Muscle of back (tissue), 11 donors: ENCODE data around the gene DNMT3B. TPM values are rescaled to one million over a fixed set of nuclear protein-coding genes. Genes with fewer than 3 reads are reported as not detected.
"Not testable (repeated sequence)": the region's sequence is repeated elsewhere in the genome, so short reads cannot be mapped to it uniquely, and the experiment has no call there.

ENCODE experiments used
- DNase-seq, 3 donors: peaks; one replicate each; pipeline versions ENCODE4 v3.0.0 to v3.0.0-alpha.2; 2013
- polyA plus RNA-seq, 10 donors: library from polyadenylated mRNA; unstranded; fragments of 120-200 nt; gene quantifications; one replicate each; pipeline ENCODE4 v1.2.1, GENCODE V29; 2013; ENCODE audit not compliant: insufficient read length in 10 of 10

The DNMT3B gene
- polyA plus RNA-seq, 10 donors, result 2.8 to 4.9 (median 3.7) TPM

DNA sequence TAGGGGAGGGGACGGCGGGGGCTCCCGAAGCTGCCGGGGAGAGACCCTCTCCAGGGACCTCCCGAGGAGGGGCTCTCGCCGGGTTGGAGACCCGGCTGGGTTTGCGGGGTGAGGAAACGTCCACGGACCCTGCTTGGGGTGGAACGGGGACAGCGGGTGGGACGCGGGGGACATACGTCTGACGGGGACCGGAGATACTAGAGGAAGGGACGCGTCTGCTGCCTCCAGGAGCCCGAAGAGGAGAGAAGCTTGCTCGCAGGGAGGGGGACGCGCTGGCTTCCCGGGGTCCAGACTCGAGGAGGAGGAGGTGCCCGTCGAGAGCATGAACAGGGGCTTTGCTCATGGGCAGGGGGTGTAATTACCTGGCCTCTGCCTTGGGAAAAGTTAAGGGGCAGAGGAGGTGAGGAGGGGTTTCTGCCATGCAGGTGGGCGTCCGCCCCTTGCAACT is 593 bp downstream of the DNMT3B start:
- DNase-seq, result peak in 1 of 3 donors; percentile 55

DNA sequence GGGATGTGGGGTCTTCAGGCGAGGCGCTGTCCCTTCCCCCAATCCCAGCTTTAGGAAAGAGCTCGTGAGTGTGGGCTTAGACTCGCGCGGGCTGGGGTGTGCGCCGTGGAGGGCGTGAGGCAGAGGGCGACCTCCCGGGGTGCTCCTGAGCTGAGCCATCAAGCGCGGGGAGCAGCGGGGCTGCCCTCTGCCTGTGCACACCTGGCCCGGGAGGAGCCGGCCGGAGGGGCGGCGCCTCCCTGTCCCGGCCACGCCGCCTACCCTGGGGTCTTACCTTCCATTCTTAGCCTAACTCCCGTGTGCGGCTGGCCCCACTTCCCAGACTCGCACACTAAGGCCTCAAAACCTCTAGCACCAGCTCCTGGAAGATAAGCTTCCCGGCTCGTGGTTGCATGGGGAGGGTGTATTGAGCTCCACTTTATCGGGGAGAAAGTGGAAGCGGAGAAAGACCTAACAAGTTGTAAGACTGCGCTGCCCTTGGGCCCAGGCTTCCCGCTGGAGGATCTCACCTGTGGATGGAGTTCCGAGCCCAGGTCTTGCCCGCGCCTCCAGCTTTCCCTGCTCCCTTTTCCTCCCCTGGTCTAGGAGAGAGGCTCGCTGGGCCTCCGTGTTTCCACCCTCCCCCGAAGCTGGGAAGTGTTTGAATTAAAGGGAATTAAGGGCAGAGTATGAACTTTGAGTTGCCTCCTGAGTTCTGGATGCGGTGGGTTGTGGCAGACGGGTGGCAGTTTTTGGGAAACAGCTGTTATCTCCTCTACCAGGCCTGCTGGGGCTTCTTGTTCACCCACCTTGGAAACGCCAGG is 1.2 kb downstream of the DNMT3B start:
- no peak for DNase-seq

DNA sequence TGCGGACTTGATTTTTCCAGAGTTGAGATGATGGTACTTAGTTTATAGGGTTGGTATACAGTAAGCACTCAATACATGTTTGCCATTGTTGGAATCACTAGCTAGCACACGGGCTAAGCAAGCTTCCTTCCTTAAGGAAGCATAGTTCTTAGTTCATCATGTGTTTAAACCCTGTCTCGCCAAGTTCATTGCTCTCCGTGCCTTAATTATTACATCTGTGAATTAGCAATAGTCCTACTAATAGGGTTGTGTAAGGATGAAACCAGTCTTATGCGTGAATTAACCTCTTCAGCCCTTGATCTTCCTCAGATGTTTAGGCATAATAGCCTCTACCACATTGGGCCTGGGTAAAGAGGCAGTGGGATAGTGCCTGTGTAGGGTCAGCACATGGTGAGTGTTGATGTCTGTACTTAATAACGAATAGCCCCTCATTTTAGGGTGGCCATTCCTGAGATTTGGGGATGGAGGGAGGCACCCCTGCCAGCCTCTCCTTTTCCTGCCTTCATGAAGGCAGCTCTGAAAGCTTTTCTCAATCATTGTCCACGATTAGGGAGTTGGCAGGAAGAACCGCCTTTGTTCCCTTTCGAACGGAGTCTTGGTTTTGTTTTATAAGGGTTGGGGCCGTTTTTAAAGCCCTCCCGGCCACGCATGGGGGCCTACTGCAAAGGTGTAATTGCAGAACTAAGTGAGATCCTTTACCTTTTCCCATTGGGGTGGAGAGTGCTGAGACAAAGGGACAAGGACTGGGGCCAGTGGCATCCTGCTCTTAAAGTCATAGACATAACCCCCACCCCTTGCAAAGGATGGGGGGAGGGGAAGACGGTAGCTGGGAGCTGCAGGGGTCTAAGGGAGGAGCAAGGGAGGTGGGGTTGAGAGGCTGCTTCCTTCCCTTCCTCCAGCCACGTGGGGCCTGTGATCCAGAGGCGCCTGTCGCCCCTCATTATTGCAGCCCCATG is 2.1 kb downstream of the DNMT3B start:
- DNase-seq, result no peak

DNA sequence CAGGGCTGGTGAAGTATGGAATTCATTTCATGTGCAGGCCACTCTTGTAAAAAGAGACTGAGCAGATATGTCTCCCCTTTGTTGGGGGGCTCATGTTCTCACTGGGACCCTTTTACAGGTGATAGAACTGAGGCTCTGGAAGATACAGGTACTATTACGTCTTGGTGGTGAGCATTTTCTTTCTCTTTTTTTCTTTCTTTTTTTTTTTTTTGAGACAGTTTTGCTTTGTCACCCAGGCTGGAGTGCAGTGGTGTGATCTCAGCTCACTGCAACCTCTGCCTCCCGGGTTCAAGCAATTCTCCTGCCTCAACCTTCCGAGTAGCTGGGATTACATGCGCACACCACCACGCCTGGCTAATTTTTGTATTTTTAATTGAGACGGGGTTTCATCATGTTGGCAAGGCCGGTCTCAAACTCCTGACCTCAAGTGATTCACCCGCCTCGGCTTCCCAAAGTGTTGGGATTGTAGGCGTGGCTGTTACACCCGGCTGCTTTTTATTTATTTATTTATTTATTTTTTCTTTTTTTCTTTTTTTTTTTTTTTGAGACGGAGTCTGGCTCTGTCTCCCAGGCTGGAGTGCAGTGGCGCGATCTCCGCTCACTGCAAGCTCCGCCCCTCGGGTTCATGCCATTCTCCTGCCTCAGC is 3.2 kb downstream of the DNMT3B start:
- not testable (repeated sequence) for DNase-seq

DNA sequence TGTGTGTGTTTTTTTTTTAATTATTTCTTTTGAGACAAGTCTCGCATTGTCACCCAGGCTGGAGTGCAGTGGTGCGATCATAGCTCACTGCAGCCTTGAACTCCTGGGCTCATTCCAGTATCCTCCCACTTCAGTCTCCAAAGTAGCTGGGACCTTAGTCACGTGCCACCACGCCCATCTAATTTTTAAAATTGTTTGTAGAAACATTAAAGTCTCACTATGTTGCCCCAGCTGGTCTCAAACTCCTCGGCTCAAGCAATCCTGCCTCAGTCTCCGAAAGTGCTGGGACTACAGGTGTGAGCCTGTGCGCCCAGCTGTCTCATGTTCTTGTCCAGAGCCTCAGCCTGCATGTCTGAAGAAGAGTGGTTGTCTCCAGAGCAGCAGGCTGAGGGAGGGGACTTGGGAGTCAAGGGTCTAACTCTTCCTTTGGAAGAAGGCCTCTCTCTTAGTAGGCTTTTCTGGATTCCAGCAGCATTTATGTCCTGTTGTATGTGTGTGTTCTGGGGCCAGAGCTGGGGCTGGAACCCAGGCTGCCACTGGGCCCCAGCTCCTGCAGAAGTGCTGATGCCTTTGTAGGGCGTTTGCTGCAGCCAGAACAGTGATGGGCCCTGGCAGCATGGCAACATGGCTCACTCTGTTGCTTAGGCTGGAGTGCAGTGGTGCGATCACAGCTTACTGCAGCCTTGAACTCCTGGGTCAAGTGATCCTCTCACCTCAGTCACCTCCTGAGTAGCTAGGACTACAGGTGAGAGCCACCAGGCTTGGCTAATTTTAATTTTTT is 5.4 kb downstream of the DNMT3B start:
- no peak for DNase-seq

DNA sequence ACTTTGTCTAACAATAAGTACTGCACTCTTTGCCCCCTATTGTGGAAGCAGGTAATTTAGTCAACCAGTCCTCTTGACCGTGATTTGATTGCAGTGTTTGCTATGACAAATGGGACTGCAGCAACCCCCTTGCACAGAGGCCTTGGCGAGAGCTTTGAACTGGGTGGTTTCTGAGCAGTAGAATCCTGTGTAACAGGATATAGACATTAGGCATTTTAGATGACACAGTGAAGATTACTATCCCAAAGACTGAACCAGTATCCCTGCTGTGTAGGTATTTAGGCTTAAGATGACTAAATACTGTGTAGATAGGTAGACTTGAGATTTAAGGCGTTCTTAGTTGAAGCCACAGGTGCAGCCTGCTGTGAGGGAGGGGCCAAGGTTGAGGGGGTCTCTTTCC is 9.9 kb downstream of the DNMT3B start:
- no peak for DNase-seq

DNA sequence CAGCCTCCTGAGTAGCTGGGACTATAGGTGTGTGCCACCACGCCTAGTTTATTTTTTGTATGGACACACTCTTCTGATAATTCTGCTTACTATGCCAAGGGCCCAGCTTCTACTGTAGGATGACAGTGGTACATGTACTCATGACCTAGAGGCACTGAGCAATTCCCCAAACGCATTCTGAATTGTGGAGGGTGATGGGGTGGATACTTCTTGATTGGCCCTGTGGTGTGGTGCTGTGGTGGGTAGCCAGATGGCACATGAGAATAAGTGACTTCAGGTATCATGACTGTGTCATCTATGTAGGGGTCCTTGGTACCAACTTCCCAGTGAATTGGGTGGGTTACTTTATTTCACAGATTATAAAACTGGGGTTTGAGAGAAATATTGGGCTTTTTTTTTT is 11.0 kb downstream of the DNMT3B start:
- no peak for DNase-seq

DNA sequence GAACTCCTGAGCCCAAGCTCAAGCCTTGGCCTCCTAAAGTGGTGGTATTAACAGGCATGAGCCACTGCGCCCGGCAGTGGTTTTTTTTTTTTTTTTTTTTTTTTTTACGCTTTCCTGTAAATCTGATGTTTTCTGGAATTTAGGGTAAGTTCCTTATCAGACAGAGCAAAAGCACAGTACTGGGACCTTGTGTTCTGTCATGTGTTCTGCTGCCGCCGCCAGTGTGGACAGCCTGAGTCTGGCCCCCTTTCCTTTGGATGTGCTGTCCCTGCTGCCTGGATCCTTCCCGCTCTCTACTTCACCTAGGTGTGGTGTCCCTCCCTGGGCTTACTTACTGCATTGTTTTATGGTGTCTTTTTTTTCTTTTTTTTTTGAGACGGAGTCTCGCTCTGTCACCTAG is 11.7 kb downstream of the DNMT3B start:
- no peak for DNase-seq

DNA sequence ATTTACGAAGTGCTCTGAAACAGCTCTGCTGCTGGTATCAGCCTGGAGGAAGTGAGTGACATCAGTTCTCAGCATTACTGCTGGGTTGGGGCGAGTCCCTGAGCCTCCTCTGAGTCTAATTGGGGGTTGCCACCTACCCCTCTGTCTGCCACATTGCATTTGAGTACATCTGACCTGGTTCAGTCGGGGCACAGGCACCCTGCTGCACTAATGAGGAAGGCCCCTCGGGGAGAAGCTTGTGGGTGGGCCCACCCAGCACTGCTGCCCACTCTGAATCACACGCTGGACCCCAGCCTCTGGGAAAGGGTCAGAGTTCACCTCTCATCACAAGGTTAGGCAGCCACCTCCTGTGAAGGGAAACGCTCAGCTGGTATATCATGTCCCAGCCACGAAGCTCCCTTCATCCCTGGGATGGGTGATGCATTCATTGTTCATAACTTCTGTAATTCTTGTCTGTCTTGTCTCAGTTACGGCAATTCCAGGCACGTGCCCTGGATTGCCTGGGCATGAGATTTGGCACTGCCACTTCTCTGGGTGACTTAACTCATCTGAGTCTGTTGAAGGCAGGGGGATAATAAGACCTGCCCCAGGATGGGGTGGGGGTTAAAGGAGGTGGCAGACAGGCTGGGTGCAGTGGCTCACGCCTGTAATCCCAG is 13.3 kb downstream of the DNMT3B start:
- DNase-seq, result no peak

DNA sequence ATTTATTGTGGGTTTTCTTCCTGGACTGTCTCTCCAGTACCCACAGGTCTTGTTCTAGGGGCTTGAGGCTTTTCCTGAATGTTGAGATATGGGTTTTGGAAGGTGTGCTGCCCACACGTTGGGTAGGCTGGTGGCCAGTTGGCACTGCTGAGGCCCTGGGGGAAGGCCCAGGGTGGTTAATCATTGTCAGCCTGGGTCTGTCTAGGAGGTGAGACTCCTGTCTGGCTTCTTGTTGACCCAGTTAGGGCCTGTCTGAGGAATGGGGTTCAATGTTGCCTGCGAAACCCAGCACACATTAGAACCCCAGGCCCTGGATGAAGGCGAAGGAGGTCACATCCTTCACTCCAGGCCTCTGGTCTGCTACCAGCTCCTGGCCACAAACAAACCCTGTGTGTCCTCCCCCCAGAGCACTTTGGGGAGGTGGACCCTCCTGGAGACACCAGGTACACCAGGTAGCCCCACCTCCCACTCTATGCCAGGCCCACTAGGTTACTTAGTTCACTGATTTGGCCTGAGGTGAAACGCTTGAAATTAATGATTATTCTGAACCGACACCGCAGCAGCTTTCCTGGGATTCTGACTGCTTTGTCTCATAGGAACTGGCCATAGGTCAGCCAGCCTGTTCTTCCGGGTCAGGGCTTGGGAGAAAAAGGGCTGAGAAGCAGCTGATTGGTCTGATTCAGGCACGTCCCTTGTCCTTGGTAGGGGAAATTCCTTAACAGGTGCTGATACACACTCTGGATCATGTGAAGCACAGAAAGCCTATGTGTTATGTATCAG is 15.2 kb downstream of the DNMT3B start:
- no peak for DNase-seq

DNA sequence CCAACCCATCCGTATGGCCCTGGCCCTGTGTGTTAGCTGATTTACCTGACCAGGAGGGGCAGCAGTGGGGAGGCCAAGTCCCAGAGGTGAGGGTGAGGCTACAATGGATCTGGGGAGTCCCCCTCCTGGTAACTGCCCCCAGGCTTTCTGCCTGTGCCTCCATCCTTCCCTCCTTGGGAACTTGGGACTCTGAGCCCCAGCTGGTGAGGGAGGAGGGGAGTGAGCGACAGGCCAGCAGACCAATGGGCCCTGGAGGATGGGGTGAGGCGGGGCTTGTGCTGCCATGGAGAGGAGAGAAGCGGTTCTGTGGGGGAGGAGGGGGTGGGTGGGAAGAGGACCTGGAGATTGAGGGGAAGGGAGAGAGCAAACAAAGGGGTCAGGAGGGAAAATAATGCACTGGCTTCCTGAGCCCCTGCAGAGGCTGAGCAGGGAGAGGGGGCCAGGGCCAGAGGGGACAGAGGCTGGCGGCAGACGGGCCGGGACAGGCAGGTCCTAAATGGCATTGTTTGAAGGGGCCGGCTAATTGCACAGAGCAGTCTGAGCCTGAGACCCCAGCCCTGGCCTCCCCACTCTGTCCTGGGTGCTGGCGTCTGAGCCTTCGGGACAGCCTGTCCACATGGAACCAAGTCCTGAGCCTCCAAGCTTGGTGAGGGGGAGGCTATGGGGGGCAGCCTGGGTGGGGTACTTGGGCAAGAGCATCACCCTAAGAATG is 17.5 kb downstream of the DNMT3B start:
- no peak for DNase-seq

DNA sequence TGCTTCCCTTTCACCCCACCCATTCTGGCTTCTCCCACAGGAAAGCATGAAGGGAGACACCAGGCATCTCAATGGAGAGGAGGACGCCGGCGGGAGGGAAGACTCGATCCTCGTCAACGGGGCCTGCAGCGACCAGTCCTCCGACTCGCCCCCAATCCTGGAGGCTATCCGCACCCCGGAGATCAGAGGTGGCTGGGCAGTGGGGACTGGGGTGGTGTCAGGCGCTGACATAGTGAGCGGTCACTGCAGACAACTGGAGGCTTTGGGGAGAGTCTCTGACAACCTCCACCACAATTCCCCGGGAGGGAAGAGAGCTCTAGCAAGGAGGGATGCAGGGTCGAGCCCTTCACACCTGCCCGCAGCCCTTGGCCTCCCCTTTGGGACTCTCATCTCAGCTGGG is 18.1 kb downstream of the DNMT3B start:
- no peak for DNase-seq

DNA sequence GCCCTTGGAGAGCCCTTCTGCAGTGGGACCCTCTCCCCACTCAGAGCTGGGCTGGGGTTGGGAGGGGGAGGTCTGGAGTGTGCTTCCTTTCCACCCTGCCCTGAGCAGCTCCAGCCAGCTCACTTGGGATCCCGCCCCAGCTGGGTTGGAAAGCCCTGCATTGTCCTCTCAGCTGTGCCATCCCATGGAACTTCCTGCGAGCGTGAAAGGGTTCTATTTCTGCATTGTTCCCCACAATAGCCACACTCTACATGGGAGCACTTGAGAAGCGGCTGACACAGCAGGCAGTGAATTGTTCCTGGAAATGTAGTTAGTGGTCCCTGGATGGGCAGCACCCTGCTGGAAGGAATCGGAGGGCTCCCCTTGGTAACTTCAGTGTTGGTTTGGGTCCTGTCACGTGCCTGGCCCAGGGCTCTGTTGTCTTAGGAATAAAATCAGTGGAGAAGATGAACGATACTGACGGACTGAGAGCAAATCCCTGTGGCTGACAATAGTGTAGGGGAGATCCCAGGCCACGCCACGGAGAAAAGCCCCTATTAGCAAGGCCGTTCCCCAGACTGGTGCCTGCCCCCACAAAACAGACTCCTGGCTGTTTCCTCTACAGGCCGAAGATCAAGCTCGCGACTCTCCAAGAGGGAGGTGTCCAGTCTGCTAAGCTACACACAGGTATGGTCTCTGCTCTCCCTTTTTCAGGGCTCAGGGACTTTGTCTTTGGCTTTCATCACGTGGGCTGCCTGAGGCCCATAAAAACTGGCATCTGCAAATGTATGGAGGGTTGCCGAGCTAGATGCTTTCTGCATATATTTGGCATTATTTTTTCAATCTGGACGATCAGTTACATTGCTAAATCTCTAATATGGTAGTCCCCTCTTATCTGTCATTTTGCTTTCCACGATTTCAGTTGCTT is 18.8 kb downstream of the DNMT3B start:
- DNase-seq, result no peak

DNA sequence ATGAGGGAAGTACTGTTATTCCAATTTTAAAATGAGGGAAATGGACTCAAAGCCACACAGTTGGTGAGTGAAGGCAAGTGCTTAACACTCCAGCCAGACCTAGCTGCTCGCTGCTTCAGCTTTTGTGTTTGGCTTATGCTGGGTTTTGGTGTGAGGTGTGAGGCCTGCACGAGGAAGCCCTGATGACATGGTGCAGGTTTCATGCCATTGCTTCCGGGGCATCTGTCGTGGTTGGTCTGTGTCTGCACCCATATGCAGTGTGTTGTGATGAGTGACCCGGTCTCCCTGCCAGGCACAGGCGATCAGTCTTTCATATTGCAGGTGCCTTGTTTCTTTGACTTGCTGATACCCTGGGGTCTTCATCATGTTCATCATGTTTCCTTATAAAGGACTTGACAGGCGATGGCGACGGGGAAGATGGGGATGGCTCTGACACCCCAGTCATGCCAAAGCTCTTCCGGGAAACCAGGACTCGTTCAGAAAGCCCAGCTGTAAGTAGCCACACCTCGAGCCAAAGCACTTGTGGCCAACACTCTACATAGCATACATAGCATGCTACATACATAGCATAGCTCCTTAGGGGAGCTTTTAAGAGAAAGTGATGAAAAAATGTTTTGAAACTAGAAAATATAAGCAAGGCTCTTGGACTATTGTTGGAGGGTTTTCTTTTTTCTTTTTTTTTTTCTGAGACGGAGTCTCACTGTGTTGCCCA is 22.3 kb downstream of the DNMT3B start:
- no peak for DNase-seq

DNA sequence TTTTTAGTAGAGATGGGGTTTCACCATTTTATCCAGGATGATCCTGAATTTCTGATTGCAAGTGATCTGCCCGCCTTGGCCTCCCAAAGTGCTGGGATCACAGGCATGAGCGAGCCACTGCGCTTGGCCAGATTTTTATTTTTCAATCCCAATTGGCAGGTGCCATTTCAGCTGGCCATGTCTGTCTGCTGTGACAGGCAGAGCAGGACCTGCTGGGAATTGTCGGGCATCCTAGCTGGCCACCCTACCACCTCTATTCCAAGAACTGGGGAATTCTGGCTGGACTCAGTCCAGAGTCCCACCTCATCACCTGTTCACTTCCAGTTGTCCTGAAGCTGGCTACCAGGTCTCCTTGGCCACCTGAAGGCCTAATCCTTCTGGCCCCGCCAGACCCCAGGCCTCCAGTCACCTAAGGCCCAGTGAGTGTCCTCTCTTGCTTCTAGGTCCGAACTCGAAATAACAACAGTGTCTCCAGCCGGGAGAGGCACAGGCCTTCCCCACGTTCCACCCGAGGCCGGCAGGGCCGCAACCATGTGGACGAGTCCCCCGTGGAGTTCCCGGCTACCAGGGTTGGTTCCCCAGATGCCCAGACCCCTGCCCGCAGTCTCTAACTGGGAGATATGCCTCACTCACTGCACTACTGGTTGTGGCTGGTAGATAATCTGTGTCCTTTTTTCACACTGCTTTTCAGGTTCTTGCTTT is 24.0 kb downstream of the DNMT3B start:
- DNase-seq, result no peak

DNA sequence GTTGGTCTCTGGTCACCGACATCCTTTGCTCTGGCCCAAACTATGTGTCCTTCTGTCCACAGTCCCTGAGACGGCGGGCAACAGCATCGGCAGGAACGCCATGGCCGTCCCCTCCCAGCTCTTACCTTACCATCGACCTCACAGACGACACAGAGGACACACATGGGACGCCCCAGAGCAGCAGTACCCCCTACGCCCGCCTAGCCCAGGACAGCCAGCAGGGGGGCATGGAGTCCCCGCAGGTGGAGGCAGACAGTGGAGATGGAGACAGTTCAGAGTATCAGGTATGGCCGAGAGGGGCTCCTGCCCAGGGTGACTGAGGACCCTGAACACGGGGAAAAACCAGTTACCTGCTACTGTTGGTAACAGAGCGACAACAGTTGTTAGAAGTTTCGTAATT is 25.0 kb downstream of the DNMT3B start:
- no peak for DNase-seq
